Osteocyte (in vitro differentiated cells): Measurements from ENCODE around the gene TP53I11. TPM values are rescaled to one million over a fixed set of nuclear protein-coding genes. Genes with fewer than 3 reads are reported as not detected.

Experiments used
- DNase-seq: peaks from one replicate; pipeline ENCODE4 v3.0.0; 2021; ENCODE audit warnings: mixed read lengths; ENCODE audit not compliant: unreplicated experiment; ENCODE audit errors: extremely low spot score
- H3K27ac Mint-ChIP-seq: one replicate; pipeline ENCODE4 v1.8.0; 2021; ENCODE audit warnings: mild to moderate bottlenecking, mixed read lengths; ENCODE audit not compliant: unreplicated experiment
- H3K27me3 Mint-ChIP-seq: one replicate; pipeline ENCODE4 v1.8.0; 2021; ENCODE audit warnings: mixed read lengths; ENCODE audit not compliant: unreplicated experiment
- H3K36me3 Mint-ChIP-seq: one replicate; pipeline ENCODE4 v1.8.0; 2021; ENCODE audit warnings: mixed read lengths; ENCODE audit not compliant: unreplicated experiment
- H3K4me1 Mint-ChIP-seq: one replicate; pipeline ENCODE4 v1.8.0; 2021; ENCODE audit warnings: mixed read lengths; ENCODE audit not compliant: unreplicated experiment
- H3K4me3 Mint-ChIP-seq: one replicate; pipeline ENCODE4 v1.8.0; 2021; ENCODE audit warnings: mild to moderate bottlenecking, moderate library complexity, mixed read lengths; ENCODE audit not compliant: unreplicated experiment
- H3K9me3 Mint-ChIP-seq: one replicate; pipeline ENCODE4 v1.8.0; 2021; ENCODE audit warnings: mixed read lengths; ENCODE audit not compliant: unreplicated experiment
- CTCF ChIP-seq: fragments of 200-600 bp; sonication (generic); IDR thresholded peaks from 2 replicates; pipeline ENCODE4 v1.5.0; 2021; ENCODE audit warnings: antibody characterized with exemption, mild to moderate bottlenecking, moderate library complexity
- total RNA-seq: library from RNA; stranded (reverse); gene quantifications from 2 replicates; pipeline ENCODE4 v1.2.1, GENCODE V29; 2021

TP53I11 gene
- total RNA-seq, 1 donor from 2014 or later, result 159 TPM

GRCh38 chr11:44968510-44968909 is 17.8 kb upstream of the TP53I11 start:
- Mint-ChIP-seq H3K9me3 (no peaks in the 10 kb centered on the region), H3K27me3 (no peaks in the 10 kb centered on the region), H3K4me3 (no peak overlapping the region), H3K4me1 (no peaks in the 10 kb centered on the region), H3K27ac (no peak overlapping the region), H3K36me3 (no peaks in the 10 kb centered on the region)
- DNase-seq, result no peak
- TF ChIP-seq CTCF, result no peak

- H3K9me3 Mint-ChIP-seq, result no peaks in the 10 kb centered on the region
- no peaks in the 10 kb centered on the region for H3K4me1 Mint-ChIP-seq
- H3K27me3 Mint-ChIP-seq, result no peaks in the 10 kb centered on the region
- DNase-seq, result no peak
- no peaks in the 10 kb centered on the region for H3K36me3 Mint-ChIP-seq
- H3K4me3 Mint-ChIP-seq, result no peak overlapping the region
- TF ChIP-seq CTCF, result no peak
- H3K27ac Mint-ChIP-seq, result no peak overlapping the region
Observed at GRCh38 chr11:44967930-44968496, 17.3 kb upstream of the TP53I11 start.

- H3K27me3 Mint-ChIP-seq, result no peaks in the 10 kb centered on the region
- H3K4me1 Mint-ChIP-seq, result no peaks in the 10 kb centered on the region
- no peaks in the 10 kb centered on the region for H3K9me3 Mint-ChIP-seq
- no peaks in the 10 kb centered on the region for H3K36me3 Mint-ChIP-seq
- TF ChIP-seq CTCF, result no peak
- no peak for DNase-seq
- H3K4me3 Mint-ChIP-seq, result no peak overlapping the region
- no peak overlapping the region for H3K27ac Mint-ChIP-seq
Observed at GRCh38 chr11:44966694-44967093, 16.0 kb upstream of the TP53I11 start.

GRCh38 chr11:44964526-44965209 is 14.0 kb upstream of the TP53I11 start:
- DNase-seq, result no peak
- Mint-ChIP-seq H3K9me3 (no peaks in the 10 kb centered on the region), H3K27ac (no peak overlapping the region), H3K4me3 (no peak overlapping the region), H3K27me3 (no peaks in the 10 kb centered on the region), H3K36me3 (no peaks in the 10 kb centered on the region), H3K4me1 (peaks cover 2% of the 10 kb centered on the region)
- no peak for TF ChIP-seq CTCF

- Mint-ChIP-seq H3K27me3 (no peaks in the 10 kb centered on the region), H3K4me3 (no peak overlapping the region), H3K4me1 (peaks cover 2% of the 10 kb centered on the region), H3K36me3 (no peaks in the 10 kb centered on the region), H3K27ac (no peak overlapping the region), H3K9me3 (no peaks in the 10 kb centered on the region)
- no peak for TF ChIP-seq CTCF
- no peak for DNase-seq
Observed at GRCh38 chr11:44963948-44964347, 13.3 kb upstream of the TP53I11 start.
